Omental fat pad (tissue), 4 donors: ENCODE data around the gene HSPG2. TPM values are rescaled to one million over a fixed set of nuclear protein-coding genes. Genes with fewer than 3 reads are reported as not detected.
"Not testable (repeated sequence)": the region's sequence is repeated elsewhere in the genome, so short reads cannot be mapped to it uniquely, and the experiment has no call there.

Source experiments
- ATAC-seq: fragments of 150-250 bp; one replicate; pipeline ENCODE4 v1.9.1; 2016; ENCODE audit warnings: mild to moderate bottlenecking, moderate library complexity; ENCODE audit not compliant: low FRiP score
- DNase-seq: peaks from one replicate; pipeline ENCODE4 v3.0.0-alpha.2; 2019; ENCODE audit warnings: low spot score
- CTCF ChIP-seq, 3 donors: fragments of 450-650 bp; IDR thresholded peaks; one replicate each; pipeline ENCODE4 v1.5.1; 2016 to 2017; ENCODE audit warnings: antibody characterized with exemption in 3 of 3, mild to moderate bottlenecking in 3 of 3, moderate library complexity in 2 of 3
- total RNA-seq, 4 donors: library from RNA; depleted of rRNA; stranded (reverse); fragments of >200 nt; gene quantifications; one replicate each; pipeline ENCODE4 v1.1.0, GENCODE V29; 2016

Gene HSPG2
- total RNA-seq, 4 donors from 2014 or later: 66.0 to 496 (median 198) TPM

GRCh38 chr1:21910558-21911204 lies 26.4 kb downstream of the HSPG2 start:
- DNase-seq (no peak), ATAC-seq (no peak)
- no peak for TF ChIP-seq CTCF (IDR thresholded peaks at IDR 0.05)

- DNase-seq (no peak), ATAC-seq (peak; percentile 45)
- TF ChIP-seq CTCF (IDR thresholded peaks at IDR 0.05): no peak
Measured at GRCh38 chr1:21909787-21910503, 27.2 kb downstream of the HSPG2 start.

- no peak for DNase-seq
- TF ChIP-seq CTCF (IDR thresholded peaks at IDR 0.05): no peak
- no peak for ATAC-seq
Measured at GRCh38 chr1:21909286-21909759, 27.8 kb downstream of the HSPG2 start.

- not testable (repeated sequence) for ATAC-seq, DNase-seq
Measured at GRCh38 chr1:21907737-21908534, 29.2 kb downstream of the HSPG2 start.

GRCh38 chr1:21907079-21907418 lies 30.1 kb downstream of the HSPG2 start:
- ATAC-seq (no peak), DNase-seq (no peak)
- TF ChIP-seq CTCF (IDR thresholded peaks at IDR 0.05): no peak

- no peak for TF ChIP-seq CTCF (IDR thresholded peaks at IDR 0.05)
- ATAC-seq (peak; percentile 18), DNase-seq (no peak)
Measured at GRCh38 chr1:21906173-21907078, 30.7 kb downstream of the HSPG2 start.
